ENCODE measurements around the gene SPAG8. TPM values are rescaled to one million over a fixed set of nuclear protein-coding genes. Genes with fewer than 3 reads are reported as not detected.

Gene SPAG8
- polyA plus RNA-seq, 2 of the 4 experiments (the other 2 are of a cell fraction) = 0.31 to 0.45 TPM

DNA sequence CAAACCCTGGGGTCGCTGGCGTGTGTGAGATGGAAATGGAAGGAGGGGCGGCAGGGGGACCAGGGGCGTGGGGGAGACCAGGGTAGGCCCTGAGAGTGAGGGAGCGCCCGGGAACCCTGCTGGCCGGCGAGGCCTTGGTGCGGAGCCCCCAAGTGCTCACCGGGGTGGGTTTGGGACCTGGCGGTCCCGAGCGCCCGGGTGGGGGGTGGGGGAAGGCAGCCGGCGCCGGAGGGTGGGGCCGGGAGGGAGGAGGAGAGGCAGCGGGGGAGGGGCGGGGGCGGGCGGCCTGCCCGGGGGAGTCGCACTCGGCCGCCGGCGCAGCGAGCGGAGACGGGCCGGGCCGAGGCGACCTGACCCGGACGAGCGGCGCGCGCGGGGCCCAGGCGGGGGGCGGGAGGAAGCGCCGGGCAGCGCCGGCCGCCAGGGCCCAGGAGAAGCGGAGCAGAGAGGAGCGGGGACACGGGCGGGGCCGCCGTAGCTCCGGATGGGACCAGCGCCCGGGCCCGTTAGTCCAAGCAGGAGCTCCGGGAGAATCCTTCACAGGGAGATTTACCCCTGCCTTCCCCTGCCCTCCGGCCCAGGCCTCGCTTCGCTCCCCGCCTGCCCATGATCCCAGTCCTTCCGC, 20.7 kb downstream of the SPAG8 start, which contains the start of gene NPR2:
Gene NPR2 (plus strand): TSS at position 295 of the 625 bp plus-strand sequence. CDS start 818 bp downstream, outside the sequence.
- H3K4me1 ChIP-seq = peaks cover 16% of the 10 kb centered on the region
- POLR2A ChIA-PET = no interaction called here
- CTCF ChIA-PET = interaction anchor here (1.0 to 2.7 kb wide), 5 partner anchors 9 to 120 kb away, joined by 3 to 26 read pairs (median 6); partner anchors contain the start of genes HINT2 and SPAG8
- H3K9me3 ChIP-seq = no peaks in the 10 kb centered on the region
- FAIRE-seq (no peak), DNase-seq (ENCODE audit: low read depth in 1 of 2, low spot score in 1 of 2) (no peak), ATAC-seq (no peak)
- H3K4me2 ChIP-seq = no peak within 1 kb of the TSS
- no peak for TF ChIP-seq KDM1A (IDR thresholded peaks at IDR 0.05; ENCODE audit: low read depth)
- TF ChIP-seq GATA3 (IDR thresholded peaks at IDR 0.05; ENCODE audit: borderline replicate concordance) = no peak
- no peak for TF ChIP-seq JUN (IDR thresholded peaks at IDR 0.05)
- TF ChIP-seq TFCP2L1 (CRISPR knock-in tag; IDR thresholded peaks at IDR 0.05) = no peak
- TF ChIP-seq CBX8 (IDR thresholded peaks at IDR 0.05) = no peak
- TF ChIP-seq ESRRA (IDR thresholded peaks at IDR 0.05; ENCODE audit: borderline replicate concordance, low read length) = no peak
- TF ChIP-seq, protein P1, sequence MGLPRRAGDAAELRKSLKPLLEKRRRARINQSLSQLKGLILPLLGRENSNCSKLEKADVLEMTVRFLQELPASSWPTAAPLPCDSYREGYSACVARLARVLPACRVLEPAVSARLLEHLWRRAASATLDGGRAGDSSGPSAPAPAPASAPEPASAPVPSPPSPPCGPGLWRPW (IDR thresholded peaks at IDR 0.05) = no peak
- TF ChIP-seq, protein P2, sequence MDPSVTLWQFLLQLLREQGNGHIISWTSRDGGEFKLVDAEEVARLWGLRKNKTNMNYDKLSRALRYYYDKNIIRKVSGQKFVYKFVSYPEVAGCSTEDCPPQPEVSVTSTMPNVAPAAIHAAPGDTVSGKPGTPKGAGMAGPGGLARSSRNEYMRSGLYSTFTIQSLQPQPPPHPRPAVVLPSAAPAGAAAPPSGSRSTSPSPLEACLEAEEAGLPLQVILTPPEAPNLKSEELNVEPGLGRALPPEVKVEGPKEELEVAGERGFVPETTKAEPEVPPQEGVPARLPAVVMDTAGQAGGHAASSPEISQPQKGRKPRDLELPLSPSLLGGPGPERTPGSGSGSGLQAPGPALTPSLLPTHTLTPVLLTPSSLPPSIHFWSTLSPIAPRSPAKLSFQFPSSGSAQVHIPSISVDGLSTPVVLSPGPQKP (IDR thresholded peaks at IDR 0.05; ENCODE audit: low read depth, low read length) = no peak
- no peak for TF ChIP-seq JUNB (IDR thresholded peaks at IDR 0.05)
- no peak for TF ChIP-seq RARB (CRISPR knock-in tag; IDR thresholded peaks at IDR 0.05)
- no peak for TF ChIP-seq ZNF302 (CRISPR knock-in tag; IDR thresholded peaks at IDR 0.05)
- TF ChIP-seq, protein P3, sequence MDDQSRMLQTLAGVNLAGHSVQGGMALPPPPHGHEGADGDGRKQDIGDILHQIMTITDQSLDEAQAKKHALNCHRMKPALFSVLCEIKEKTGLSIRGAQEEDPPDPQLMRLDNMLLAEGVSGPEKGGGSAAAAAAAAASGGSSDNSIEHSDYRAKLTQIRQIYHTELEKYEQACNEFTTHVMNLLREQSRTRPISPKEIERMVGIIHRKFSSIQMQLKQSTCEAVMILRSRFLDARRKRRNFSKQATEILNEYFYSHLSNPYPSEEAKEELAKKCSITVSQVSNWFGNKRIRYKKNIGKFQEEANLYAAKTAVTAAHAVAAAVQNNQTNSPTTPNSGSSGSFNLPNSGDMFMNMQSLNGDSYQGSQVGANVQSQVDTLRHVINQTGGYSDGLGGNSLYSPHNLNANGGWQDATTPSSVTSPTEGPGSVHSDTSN (IDR thresholded peaks at IDR 0.05) = no peak
- TF ChIP-seq FOXS1 (CRISPR knock-in tag; IDR thresholded peaks at IDR 0.05) = no peak
- TF ChIP-seq POLR2A (IDR thresholded peaks at IDR 0.05; ENCODE audit: low read length) = no peak
- no peak for TF ChIP-seq SREBF2 (IDR thresholded peaks at IDR 0.05)
- TF ChIP-seq CBX2 (IDR thresholded peaks at IDR 0.05; ENCODE audit: borderline replicate concordance, low read depth) = no peak
- WGBS (ENCODE audit: missing lambda C conversion rate) = 95% methylated on average over 35 of the region's 64 CpGs
- peak within 1 kb of the TSS in 1 of 2 experiments; percentile 22; a peak in 1 of 6 replicates for H3K27ac ChIP-seq
- no peak within 1 kb of the TSS for H3K4me3 ChIP-seq

DNA sequence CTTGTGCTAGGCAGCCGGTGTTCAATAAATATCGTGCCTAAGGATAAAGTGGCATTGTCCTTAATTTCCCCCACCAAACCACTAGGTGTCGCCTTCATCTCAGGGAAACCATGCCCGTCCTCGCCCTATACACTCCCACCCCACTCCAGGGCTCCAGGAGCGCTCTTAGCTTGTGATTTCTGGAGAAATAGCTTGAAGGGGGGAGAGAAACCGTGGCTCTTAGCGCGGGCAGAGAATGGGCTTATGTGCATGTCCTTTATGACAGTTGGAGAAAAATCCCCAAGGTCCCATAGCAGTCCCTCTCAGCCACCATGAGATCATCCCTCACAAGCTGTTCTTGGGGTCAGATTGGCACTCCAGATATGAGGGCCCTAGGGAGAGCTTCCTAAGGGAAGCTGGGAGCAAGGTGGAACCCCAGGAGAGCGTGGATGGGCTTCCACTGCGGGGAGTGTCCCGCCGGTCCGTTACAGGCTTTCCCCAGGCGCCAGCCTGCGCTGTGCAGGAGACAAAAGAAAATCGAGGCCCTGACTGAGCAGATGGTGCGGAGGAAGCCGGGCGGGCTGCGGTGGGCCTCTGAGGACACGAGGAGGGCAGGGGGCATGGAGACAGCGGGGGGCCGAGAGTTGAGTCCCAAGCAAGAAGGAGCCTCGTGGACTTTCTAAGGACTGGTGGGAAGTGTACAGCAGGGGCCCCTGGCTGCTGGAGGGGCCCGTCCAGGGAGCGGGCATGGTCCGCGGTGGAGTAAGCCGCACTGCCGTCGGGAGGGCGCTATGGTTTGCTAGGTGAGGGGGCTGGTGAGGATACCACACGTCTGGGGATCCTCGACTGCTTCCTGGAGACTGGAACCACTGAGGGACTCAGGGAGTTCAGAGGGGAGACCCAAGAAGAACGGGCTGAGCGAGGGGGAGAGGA, 21.4 kb downstream of the SPAG8 start:
- ChIA-PET POLR2A (interaction anchor here (1.5 kb wide), 1 partner anchor 92 kb away, joined by 4 read pairs; no protein-coding TSS in a partner anchor), CTCF (interaction anchor here (0.5 to 5.0 kb wide), 69 partner anchors 9 to 1766 kb away, joined by 3 to 122 read pairs (median 7); partner anchors contain the start of genes ARHGEF39, CCDC107, FAM221B and GBA2)
- Histone ChIP-seq H3K9me3 (no peaks in the 10 kb centered on the region), H3K4me2 (no peak overlapping the region), H3K4me3 (no peak overlapping the region), H3K4me1 (peaks cover 9% of the 10 kb centered on the region), H3K27ac (peak overlapping the region in 1 of 2 experiments; percentile 22; a peak in 1 of 6 replicates)
- TF ChIP-seq RAD21 (conservative IDR thresholded peaks at IDR 0.05 in 1 of 2, IDR thresholded peaks at IDR 0.05 in 1 of 2) = peak; percentile 85 to 92
- no peak for TF ChIP-seq POLR2AphosphoS2 (conservative IDR thresholded peaks at IDR 0.05; ENCODE audit: low read length)
- TF ChIP-seq SMC3 (IDR thresholded peaks at IDR 0.05) = peak; percentile 59
- TF ChIP-seq, protein P4, sequence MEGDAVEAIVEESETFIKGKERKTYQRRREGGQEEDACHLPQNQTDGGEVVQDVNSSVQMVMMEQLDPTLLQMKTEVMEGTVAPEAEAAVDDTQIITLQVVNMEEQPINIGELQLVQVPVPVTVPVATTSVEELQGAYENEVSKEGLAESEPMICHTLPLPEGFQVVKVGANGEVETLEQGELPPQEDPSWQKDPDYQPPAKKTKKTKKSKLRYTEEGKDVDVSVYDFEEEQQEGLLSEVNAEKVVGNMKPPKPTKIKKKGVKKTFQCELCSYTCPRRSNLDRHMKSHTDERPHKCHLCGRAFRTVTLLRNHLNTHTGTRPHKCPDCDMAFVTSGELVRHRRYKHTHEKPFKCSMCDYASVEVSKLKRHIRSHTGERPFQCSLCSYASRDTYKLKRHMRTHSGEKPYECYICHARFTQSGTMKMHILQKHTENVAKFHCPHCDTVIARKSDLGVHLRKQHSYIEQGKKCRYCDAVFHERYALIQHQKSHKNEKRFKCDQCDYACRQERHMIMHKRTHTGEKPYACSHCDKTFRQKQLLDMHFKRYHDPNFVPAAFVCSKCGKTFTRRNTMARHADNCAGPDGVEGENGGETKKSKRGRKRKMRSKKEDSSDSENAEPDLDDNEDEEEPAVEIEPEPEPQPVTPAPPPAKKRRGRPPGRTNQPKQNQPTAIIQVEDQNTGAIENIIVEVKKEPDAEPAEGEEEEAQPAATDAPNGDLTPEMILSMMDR (IDR thresholded peaks at IDR 0.05) = peak; percentile 91
- 67% methylated on average over 37 of the region's 37 CpGs for WGBS (ENCODE audit: missing lambda C conversion rate)
- DNase-seq (ENCODE audit: low read depth in 1 of 2, low spot score in 1 of 2) (peak; percentile 65 to 85), ATAC-seq (peak; percentile 87 to 97), FAIRE-seq (peak; percentile 43)
